Measurements from ENCODE around the gene ZNF827. TPM values are rescaled to one million over a fixed set of nuclear protein-coding genes. Genes with fewer than 3 reads are reported as not detected.

The ZNF827 gene
- total and polyA plus RNA-seq, 2 of the 13 experiments (the other 11 are each of a cell fraction or from before 2014, with no cell fraction given) = 2.8 TPM

DNA sequence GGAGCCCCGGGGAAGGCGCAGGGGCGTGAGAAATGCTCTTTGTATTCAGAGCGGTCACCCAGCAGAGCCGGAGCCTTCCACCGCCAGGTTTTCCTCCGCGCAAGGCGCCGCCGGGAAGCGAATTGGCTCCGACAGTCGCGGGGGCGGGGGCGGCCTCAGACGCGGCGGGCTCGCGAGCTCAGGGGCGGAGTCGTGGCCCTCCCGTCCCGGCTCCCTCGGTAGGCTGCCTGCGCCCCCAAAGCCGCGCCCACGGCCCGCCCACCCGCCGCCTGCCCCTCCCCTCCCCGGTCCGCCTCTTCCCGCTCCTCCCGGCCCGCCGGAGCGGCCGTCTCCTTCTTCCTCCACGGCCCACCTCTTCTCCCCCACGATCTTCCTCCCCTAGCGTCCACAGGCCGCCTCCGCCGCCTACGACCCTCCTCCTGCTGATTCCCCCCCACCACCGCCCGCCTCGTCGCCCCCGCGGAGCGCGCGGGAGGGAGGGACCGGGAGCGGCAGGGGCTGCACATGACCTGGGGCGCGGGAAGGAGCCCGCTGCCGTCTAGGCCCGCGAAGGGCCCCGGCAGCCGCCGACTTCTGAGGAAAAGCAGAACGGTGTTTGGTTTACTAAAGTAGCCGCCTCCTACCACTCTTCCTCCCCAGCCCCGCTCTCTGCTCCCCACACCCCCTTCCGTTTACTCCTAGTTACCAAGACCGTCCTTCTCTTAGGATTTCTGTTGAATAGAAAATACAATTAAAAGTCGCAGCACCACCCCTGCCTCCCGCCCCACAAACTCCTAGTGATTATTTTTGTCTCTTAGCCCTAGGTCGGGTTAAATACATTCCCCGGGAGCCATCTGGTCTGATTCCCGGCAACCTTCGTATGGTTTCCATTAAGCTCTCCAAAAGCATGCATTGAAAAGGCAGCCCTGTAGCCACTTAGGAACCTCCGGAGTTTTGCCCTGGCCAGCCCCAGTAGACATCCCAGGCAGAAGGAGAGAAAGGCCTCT lies 205.4 kb downstream of the ZNF827 start (continued):
- no peak for TF ChIP-seq JUNB (CRISPR knock-in tag; IDR thresholded peaks at IDR 0.05; ENCODE audit: borderline replicate concordance)
- TF ChIP-seq SP5 (CRISPR knock-in tag; IDR thresholded peaks at IDR 0.05; ENCODE audit: borderline replicate concordance, low read depth) = peak; percentile 40
- TF ChIP-seq ZBTB3 (CRISPR knock-in tag; IDR thresholded peaks at IDR 0.05; ENCODE audit: borderline replicate concordance, low read depth) = no peak
- TF ChIP-seq RFX3 (CRISPR knock-in tag; IDR thresholded peaks at IDR 0.05) = no peak
- no peak for TF ChIP-seq ZFY (CRISPR knock-in tag; IDR thresholded peaks at IDR 0.05)
- no peak for TF ChIP-seq KMT2B (CRISPR knock-in tag; IDR thresholded peaks at IDR 0.05)
- TF ChIP-seq HMGA1 (CRISPR knock-in tag; conservative IDR thresholded peaks at IDR 0.05) = no peak
- TF ChIP-seq ZNF781 (CRISPR knock-in tag; IDR thresholded peaks at IDR 0.05; ENCODE audit: borderline replicate concordance, not compliant biosample characterization) = no peak
- peak; percentile 44; the same call in 1 of the 2 replicates for TF ChIP-seq GABPB1 (CRISPR knock-in tag; IDR thresholded peaks at IDR 0.05)
- TF ChIP-seq NR2C2 (CRISPR knock-in tag; IDR thresholded peaks at IDR 0.05; ENCODE audit: borderline replicate concordance) = 0 out of 2 replicates have a peak, but pooled peaks have one; percentile 14
- no peak for TF ChIP-seq U2AF1 (optimal IDR thresholded peaks at IDR 0.05; ENCODE audit: low read depth, low read length)
- TF ChIP-seq TEAD3 (CRISPR knock-in tag; optimal IDR thresholded peaks at IDR 0.05; ENCODE audit: borderline replicate concordance) = no peak
- no peak for TF ChIP-seq ZNF24 (IDR thresholded peaks at IDR 0.05)
- no peak for TF ChIP-seq TBL1XR1 (IDR thresholded peaks at IDR 0.05; ENCODE audit: borderline replicate concordance, low read length, partially characterized antibody)
- TF ChIP-seq, protein P1, sequence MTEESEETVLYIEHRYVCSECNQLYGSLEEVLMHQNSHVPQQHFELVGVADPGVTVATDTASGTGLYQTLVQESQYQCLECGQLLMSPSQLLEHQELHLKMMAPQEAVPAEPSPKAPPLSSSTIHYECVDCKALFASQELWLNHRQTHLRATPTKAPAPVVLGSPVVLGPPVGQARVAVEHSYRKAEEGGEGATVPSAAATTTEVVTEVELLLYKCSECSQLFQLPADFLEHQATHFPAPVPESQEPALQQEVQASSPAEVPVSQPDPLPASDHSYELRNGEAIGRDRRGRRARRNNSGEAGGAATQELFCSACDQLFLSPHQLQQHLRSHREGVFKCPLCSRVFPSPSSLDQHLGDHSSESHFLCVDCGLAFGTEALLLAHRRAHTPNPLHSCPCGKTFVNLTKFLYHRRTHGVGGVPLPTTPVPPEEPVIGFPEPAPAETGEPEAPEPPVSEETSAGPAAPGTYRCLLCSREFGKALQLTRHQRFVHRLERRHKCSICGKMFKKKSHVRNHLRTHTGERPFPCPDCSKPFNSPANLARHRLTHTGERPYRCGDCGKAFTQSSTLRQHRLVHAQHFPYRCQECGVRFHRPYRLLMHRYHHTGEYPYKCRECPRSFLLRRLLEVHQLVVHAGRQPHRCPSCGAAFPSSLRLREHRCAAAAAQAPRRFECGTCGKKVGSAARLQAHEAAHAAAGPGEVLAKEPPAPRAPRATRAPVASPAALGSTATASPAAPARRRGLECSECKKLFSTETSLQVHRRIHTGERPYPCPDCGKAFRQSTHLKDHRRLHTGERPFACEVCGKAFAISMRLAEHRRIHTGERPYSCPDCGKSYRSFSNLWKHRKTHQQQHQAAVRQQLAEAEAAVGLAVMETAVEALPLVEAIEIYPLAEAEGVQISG (CRISPR knock-in tag; IDR thresholded peaks at IDR 0.05) = 0 out of 2 replicates have a peak, but pooled peaks have one; percentile 34
- TF ChIP-seq NFIB (CRISPR knock-in tag; IDR thresholded peaks at IDR 0.05; ENCODE audit: borderline replicate concordance) = no peak
- TF ChIP-seq ZNF768 (CRISPR knock-in tag; IDR thresholded peaks at IDR 0.05) = peak; percentile 22; the same call in 1 of the 2 replicates
- no peak for TF ChIP-seq POGK (CRISPR knock-in tag; conservative IDR thresholded peaks at IDR 0.05)
- peak; percentile 49; the same call in 1 of the 2 replicates for TF ChIP-seq SALL1 (CRISPR knock-in tag; IDR thresholded peaks at IDR 0.05)
- peak; percentile 44; the same call in 1 of the 2 replicates for TF ChIP-seq ZNF7 (CRISPR knock-in tag; IDR thresholded peaks at IDR 0.05)
- TF ChIP-seq, protein P2, sequence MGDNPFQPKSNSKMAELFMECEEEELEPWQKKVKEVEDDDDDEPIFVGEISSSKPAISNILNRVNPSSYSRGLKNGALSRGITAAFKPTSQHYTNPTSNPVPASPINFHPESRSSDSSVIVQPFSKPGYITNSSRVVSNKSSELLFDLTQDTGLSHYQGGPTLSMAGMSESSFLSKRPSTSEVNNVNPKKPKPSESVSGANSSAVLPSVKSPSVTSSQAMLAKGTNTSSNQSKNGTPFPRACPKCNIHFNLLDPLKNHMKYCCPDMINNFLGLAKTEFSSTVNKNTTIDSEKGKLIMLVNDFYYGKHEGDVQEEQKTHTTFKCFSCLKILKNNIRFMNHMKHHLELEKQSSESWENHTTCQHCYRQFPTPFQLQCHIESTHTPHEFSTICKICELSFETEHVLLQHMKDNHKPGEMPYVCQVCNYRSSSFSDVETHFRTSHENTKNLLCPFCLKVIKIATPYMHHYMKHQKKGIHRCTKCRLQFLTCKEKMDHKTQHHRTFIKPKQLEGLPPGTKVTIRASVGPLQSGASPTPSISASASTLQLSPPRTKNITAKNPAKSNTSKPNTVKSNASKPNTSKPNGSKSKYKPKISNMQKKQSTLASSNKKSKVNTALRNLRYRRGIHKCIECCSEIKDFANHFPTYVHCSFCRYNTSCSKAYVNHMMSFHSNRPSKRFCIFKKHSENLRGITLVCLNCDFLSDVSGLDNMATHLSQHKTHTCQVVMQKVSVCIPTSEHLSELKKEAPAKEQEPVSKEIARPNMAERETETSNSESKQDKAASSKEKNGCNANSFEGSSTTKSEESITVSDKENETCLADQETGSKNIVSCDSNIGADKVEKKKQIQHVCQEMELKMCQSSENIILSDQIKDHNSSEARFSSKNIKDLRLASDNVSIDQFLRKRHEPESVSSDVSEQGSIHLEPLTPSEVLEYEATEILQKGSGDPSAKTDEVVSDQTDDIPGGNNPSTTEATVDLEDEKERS (CRISPR knock-in tag; IDR thresholded peaks at IDR 0.05) = no peak
- no peak for TF ChIP-seq RAD51 (IDR thresholded peaks at IDR 0.05; ENCODE audit: borderline replicate concordance)

Data from HepG2 (cell line).